Uterus (tissue), 4 donors: ENCODE measurements around the gene RBBP6. TPM values are rescaled to one million over a fixed set of nuclear protein-coding genes. Genes with fewer than 3 reads are reported as not detected.

Source experiments
- DNase-seq, 2 donors: peaks; one replicate each; pipeline ENCODE4 v3.0.0-alpha.2; 2019 to 2020
- H3K27ac ChIP-seq, 2 donors: fragments of 200-600 bp; sonication (generic); 1 replicate in 1 of 2; 2 replicates in 1 of 2; pipeline ENCODE4 v1.5.1; 2016 to 2018
- H3K27me3 ChIP-seq, 2 donors: fragments of 200-600 bp; sonication (generic); one replicate each; pipeline ENCODE4 v1.5.1; 2018 to 2019; ENCODE audit warnings: control low read depth in 1 of 2
- H3K36me3 ChIP-seq, 2 donors: fragments of 200-600 bp; sonication (generic); one replicate each; pipeline ENCODE4 v1.5.1; 2019; ENCODE audit warnings: control low read depth in 1 of 2
- H3K4me1 ChIP-seq, 2 donors: fragments of 200-600 bp; sonication (generic); one replicate each; pipeline ENCODE4 v1.5.1; 2018 to 2019; ENCODE audit warnings: control low read depth in 1 of 2
- H3K4me3 ChIP-seq, 2 donors: fragments of 200-600 bp; sonication (generic); 1 replicate in 1 of 2; 2 replicates in 1 of 2; pipeline ENCODE4 v1.5.1; 2018 to 2019; ENCODE audit warnings: mild to moderate bottlenecking in 1 of 2
- H3K9me3 ChIP-seq, 2 donors: fragments of 200-600 bp; sonication (generic); one replicate each; pipeline ENCODE4 v1.5.1; 2019; ENCODE audit warnings: control low read depth in 1 of 2
- POLR2A ChIP-seq, 2 donors: fragments of 450-650 bp; IDR thresholded peaks; one replicate each; pipeline ENCODE4 v1.6.1; 2016; ENCODE audit warnings: antibody characterized with exemption in 2 of 2, mild to moderate bottlenecking in 1 of 2, moderate library complexity in 1 of 2
- intact Hi-C: fragments of 100-400 bp; cut with DNase I; formaldehyde crosslinking; loops from one replicate; pipeline ENCODE4 v1.15.1; 2023; ENCODE audit warnings: low total_unique reads
- total RNA-seq, 4 donors: library from RNA; depleted of rRNA in 3 of 4; stranded (reverse); fragments of >200 nt in 3 of 4; gene quantifications; one replicate each; pipeline versions ENCODE4 v1.1.0 to v1.2.4, GENCODE V29; 2014 to 2023
- TF ChIP-seq, protein P1 (sequence below), 4 experiments: fragments of 200-600 bp in 2 of 4; fragments of 450-650 bp in 2 of 4; sonication (generic) in 2 of 4; IDR thresholded peaks; one replicate each; pipeline ENCODE4 v1.5.1; 2016 to 2019; ENCODE audit warnings: antibody characterized with exemption in 4 of 4, mild to moderate bottlenecking in 2 of 4, moderate library complexity in 1 of 4
- donor health status: DM: yes; HTN: yes; CAD: no.

The RBBP6 gene
- total RNA-seq, 4 donors from 2014 or later: 48.7 to 89.1 (median 77.7) TPM

- no peaks in the 10 kb centered on the region for H3K27me3 ChIP-seq
- TF ChIP-seq POLR2A (IDR thresholded peaks at IDR 0.05): no peak
- TF ChIP-seq, protein P1, sequence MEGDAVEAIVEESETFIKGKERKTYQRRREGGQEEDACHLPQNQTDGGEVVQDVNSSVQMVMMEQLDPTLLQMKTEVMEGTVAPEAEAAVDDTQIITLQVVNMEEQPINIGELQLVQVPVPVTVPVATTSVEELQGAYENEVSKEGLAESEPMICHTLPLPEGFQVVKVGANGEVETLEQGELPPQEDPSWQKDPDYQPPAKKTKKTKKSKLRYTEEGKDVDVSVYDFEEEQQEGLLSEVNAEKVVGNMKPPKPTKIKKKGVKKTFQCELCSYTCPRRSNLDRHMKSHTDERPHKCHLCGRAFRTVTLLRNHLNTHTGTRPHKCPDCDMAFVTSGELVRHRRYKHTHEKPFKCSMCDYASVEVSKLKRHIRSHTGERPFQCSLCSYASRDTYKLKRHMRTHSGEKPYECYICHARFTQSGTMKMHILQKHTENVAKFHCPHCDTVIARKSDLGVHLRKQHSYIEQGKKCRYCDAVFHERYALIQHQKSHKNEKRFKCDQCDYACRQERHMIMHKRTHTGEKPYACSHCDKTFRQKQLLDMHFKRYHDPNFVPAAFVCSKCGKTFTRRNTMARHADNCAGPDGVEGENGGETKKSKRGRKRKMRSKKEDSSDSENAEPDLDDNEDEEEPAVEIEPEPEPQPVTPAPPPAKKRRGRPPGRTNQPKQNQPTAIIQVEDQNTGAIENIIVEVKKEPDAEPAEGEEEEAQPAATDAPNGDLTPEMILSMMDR (IDR thresholded peaks at IDR 0.05): no peak
- DNase-seq: no peak
- intact Hi-C loops: no loop called here
- H3K27ac ChIP-seq: no peak overlapping the region
- H3K36me3 ChIP-seq: no peaks in the 10 kb centered on the region
- H3K4me3 ChIP-seq: no peak overlapping the region
- no peaks in the 10 kb centered on the region for H3K4me1 ChIP-seq
- no peaks in the 10 kb centered on the region for H3K9me3 ChIP-seq
These were observed 14.3 kb upstream of the RBBP6 start for GRCh38 chr16:24524855-24525677.

GRCh38 chr16:24525970-24526559 lies 13.3 kb upstream of the RBBP6 start:
- no peaks in the 10 kb centered on the region for H3K36me3 ChIP-seq
- no peaks in the 10 kb centered on the region for H3K9me3 ChIP-seq
- intact Hi-C loops: no loop called here
- no peak for TF ChIP-seq POLR2A (IDR thresholded peaks at IDR 0.05)
- TF ChIP-seq, protein P1 (IDR thresholded peaks at IDR 0.05): no peak
- no peak overlapping the region for H3K4me3 ChIP-seq
- peak overlapping the region; percentile 56 to 73 for H3K27ac ChIP-seq
- no peaks in the 10 kb centered on the region for H3K4me1 ChIP-seq
- peak; percentile 28 to 65 for DNase-seq
- no peaks in the 10 kb centered on the region for H3K27me3 ChIP-seq

- Histone ChIP-seq H3K36me3 (no peaks in the 10 kb centered on the region), H3K4me1 (no peaks in the 10 kb centered on the region), H3K4me3 (no peak overlapping the region), H3K27me3 (no peaks in the 10 kb centered on the region), H3K9me3 (no peaks in the 10 kb centered on the region), H3K27ac (peak overlapping the region; percentile 56 to 73)
- TF ChIP-seq POLR2A (IDR thresholded peaks at IDR 0.05): no peak
- TF ChIP-seq, protein P1 (IDR thresholded peaks at IDR 0.05): no peak
- no peak for DNase-seq
- intact Hi-C loops: no loop called here
These were observed 12.5 kb upstream of the RBBP6 start for GRCh38 chr16:24526701-24527495.

DNA sequence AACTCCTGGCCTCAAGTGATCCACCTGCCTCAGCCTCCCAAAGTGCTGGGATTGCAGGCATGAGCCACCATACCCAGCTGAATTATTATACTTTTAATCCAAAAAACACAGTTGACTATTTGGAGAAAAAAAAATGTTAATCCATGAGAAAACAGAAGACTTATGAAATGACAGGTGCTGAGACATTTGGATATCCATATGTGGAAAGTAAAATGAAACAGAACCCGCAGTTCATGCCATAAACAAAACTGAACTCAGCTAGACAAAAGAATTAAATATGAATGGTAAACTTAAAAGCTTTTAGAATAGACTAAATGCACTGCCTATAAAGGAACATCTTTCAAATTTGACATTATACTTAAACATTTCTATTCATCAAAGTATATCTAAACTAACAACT lies 8.2 kb upstream of the RBBP6 start:
- no peak for TF ChIP-seq POLR2A (IDR thresholded peaks at IDR 0.05)
- TF ChIP-seq, protein P1 (IDR thresholded peaks at IDR 0.05): no peak
- Histone ChIP-seq H3K27ac (no peak overlapping the region), H3K4me3 (no peak overlapping the region), H3K9me3 (no peaks in the 10 kb centered on the region), H3K36me3 (no peaks in the 10 kb centered on the region), H3K4me1 (no peaks in the 10 kb centered on the region), H3K27me3 (no peaks in the 10 kb centered on the region)
- no peak for DNase-seq
- intact Hi-C loops: no loop called here
